Right kidney (tissue), 1 donor: Measurements from ENCODE around the gene SESN1.

Experiments
- DNase-seq: peaks from one replicate; pipeline ENCODE4 v3.0.0-alpha.2; 2016

SESN1 gene

GRCh38 chr6:108958900-108959770 lies 135.5 kb downstream of the SESN1 start:
- no peak for DNase-seq

GRCh38 chr6:108957221-108957620 lies 137.4 kb downstream of the SESN1 start:
- no peak for DNase-seq

GRCh38 chr6:108955329-108955949 lies 139.2 kb downstream of the SESN1 start:
- no peak for DNase-seq

- DNase-seq = no peak
These were observed 141.0 kb downstream of the SESN1 start for GRCh38 chr6:108953681-108954080.

GRCh38 chr6:108952776-108953486 lies 141.7 kb downstream of the SESN1 start:
- no peak for DNase-seq

GRCh38 chr6:108951351-108951953 lies 143.2 kb downstream of the SESN1 start:
- DNase-seq = no peak

GRCh38 chr6:108948181-108948661 lies 146.4 kb downstream of the SESN1 start:
- peak; percentile 45 for DNase-seq

DNA sequence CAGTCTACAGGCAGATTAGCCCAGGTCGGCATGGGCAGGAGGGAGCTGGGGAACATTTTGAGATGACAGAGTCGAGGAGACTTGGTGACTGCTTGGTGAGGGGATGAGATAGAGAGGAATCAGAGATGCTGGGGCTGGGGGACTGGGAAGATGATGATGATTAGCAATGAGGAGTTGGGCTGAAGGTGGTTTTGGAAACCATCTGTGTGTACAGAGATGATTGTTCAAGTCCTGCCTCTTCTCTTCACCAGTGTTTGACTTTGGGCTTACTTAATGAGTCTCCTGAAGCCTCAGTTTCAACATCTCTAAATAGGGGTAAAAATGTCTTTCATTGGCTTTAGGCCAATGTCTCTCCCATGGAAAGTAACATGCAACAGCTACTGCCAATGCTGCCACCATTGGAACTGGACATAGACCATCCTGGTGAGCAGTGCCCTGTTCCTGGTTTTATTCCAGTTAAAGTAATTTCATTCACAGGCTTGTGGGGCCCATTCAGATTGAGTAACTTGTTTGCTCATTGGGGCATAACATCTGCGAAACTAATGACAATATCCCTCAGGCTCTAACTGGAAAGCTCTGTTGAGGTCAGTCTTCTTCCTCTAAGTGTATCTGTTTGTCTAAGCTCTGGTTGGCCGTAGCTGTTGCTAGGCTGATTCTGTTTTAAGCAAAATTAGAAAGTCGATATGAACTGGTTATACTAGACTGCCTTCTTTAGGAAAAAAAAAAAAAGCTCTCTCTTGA lies 147.4 kb downstream of the SESN1 start:
- DNase-seq = peak; percentile 33

GRCh38 chr6:108946695-108947094 lies 148.0 kb downstream of the SESN1 start:
- peak; percentile 40 for DNase-seq

DNA sequence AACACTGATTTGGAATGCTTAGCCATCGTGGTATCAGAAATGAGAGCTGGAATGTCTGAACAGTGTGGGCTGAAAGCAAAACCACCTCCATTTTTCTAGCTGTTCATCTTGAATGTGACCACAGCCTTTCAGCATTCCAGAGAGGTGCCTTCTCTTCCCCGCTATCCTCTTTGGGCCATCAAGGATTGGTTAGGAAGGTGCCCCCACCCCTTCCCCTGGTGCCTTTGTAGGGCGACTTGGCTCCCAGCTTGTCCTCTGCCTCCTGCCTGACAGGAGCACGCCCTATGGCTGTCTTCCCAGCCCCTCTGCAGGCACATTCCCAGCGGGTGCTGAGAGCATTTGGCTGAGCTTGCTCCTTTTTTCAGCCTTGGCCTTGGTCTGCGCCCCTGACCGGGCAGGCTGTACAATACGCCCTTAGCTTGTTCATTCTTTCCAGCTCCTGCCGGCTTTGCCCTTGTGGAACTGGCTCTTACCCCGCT lies 148.9 kb downstream of the SESN1 start:
- peak; percentile 35 for DNase-seq

DNA sequence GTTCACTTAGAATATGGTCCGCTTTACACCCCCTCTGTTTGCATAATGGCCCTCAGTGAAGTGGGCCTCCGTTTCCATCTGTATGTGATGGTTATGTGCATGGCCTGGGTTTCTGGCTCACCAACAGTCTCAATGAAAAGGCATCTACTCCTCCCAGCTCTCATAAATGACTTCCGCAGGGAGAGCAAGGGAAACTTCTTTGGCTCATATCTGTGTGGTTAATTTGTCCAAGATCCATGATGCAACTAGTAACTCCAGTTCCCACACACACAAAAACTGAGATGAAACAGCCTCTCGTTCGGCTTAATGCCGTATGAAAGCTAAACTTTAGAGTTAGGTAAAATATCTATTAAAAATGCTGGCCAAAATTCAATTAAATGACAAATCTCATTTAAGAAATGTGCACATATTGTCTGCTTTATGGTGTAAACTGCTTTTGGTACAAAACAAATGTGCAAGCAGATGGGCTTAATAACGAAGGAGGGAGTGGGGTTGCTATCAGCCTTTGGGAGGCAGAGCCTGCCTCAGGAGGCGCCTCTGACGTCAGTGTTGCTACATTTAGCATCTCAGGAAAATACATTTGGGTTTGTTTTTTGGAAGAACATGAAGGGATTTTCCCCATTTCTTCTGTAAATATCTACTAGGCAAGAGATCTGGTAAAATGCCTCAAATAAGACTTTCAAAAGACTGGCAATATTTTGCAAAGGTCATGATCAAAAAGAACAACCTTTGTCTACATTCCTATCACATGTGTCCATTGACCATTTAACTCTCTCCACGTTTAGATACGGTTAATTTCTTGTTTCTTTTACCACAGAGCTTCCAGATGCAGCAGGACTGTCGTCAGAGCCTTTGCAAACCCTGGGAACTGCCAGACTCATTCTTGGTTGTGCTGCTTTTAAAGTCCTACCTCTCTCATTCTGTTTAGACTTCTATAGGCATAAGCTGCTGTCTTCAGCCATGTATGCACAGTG lies 149.7 kb downstream of the SESN1 start:
- DNase-seq = no peak

GRCh38 chr6:108944071-108944470 lies 150.6 kb downstream of the SESN1 start:
- DNase-seq = no peak

GRCh38 chr6:108942556-108943492 lies 151.8 kb downstream of the SESN1 start:
- no peak for DNase-seq

DNA sequence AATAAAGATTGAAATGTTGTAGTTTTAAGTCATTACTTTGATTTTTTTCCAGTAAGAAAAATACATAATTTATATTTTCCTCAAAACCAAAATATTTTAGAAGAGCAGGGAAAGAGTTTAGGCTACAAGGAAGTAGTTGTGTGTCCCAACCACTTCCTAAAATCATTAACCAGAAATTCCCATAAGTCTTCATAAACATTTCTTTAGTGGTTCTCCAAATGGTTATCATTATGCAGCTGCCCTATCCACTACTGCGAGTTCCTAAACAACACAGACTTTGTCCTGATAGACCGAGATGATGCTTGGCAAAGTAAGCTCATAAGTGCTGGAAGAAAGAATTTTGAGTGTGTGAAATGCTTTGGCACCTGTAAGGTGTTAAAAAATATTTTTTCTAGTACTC lies 152.8 kb downstream of the SESN1 start:
- no peak for DNase-seq

- no peak for DNase-seq
These were observed 153.4 kb downstream of the SESN1 start for GRCh38 chr6:108941281-108941680.

DNA sequence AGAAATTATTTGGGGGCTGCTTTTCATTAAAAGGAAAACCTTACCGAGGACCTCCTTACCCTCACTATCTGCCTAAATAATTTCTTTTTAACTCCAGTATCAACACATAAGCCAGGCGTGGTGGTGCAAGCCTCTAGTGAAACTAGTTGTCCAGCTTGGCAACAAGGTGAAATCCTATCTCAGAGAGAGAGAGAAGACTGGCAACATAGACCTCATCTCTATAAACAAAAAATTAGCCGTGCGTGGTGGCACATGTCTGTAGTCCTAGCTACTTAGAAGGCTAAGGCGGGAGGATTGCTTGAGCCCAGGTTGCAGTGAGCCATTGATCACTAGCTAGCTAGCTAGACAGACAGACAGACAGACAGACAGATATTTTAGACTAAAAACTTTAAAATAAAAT lies 153.9 kb downstream of the SESN1 start:
- DNase-seq = no peak

DNA sequence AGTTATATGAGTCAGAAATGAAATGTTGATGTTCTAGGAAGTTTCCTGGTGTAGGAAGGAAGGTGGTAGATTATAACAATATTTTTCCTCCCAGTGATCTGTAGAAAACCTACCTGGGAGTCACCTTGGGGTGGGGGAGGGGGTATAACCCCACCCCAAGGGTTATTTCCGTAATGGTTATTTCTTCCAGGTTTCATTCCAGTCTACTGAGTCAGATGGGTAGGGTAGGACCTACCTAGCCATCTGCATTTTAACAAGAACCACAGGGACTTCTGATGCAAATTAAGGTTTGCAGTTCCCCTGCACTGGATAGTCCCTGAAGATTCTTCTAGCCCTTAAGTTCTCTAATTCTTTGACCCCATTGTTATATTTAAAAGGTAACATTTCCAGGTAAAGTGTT lies 157.5 kb downstream of the SESN1 start:
- DNase-seq = no peak
